Measurements from ENCODE around the gene DET1.

- TF ChIP-seq POLR2A (IDR thresholded peaks at IDR 0.05; ENCODE audit: low read length) (no peak), GATA1 (IDR thresholded peaks at IDR 0.05; ENCODE audit: low read depth, low read length) (no peak)
Measured at GRCh38 chr15:88512601-88513000, 33.9 kb downstream of the DET1 start.
